HG03025 (cell line): ENCODE measurements around the gene SCG3.

Source experiments
- ATAC-seq: cut with Tn5 transposase; IDR thresholded peaks from one replicate; pipeline ENCODE4 v1.9.1; 2021; ENCODE audit warnings: mild to moderate bottlenecking, moderate library complexity; ENCODE audit not compliant: unreplicated experiment, low FRiP score

Gene SCG3

GRCh38 chr15:51677452-51677851 lies 3.9 kb upstream of the SCG3 start:
- no peak for ATAC-seq

- no peak for ATAC-seq
These were observed 3.2 kb upstream of the SCG3 start for GRCh38 chr15:51678096-51678495.

- ATAC-seq, result no peak
These were observed 982 bp upstream of the SCG3 start for GRCh38 chr15:51680321-51680720.

DNA sequence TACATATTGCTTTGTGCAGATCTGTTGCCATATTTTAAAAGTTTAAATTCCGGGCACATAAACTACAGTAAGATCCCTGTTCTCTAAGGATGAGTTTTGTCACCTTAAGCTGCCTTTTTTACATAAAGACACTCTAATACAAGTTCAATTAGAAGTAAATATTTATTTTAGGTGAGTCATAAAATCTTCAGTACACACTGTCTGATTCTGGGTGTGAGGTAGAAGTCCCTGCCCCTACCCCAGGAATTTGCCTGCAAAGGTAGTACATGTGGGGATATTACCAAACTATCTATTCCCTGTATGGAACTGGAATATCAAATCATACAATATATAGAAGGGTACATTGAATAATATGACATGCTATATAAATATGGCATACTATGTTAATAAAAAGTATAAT lies 6.3 kb downstream of the SCG3 start:
- no peak for ATAC-seq

DNA sequence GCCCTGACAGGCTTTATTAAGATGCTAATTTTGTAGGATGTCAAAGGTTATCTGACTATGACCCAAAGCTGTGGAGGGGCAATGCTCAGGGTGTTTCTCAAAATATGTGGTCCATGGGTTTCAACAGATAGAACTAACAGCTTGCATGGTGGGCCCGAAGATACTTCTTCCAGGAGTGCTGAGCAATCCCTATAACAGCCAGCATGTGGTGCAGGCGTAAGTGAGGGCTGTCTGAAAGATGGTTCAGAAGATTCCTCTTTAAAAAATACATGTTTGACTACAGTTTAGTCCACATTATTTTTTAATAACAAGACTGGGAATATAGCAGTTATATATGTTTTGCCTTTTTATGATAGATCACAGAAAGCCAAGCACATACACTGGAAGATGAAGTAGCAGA lies 7.6 kb downstream of the SCG3 start:
- no peak for ATAC-seq

DNA sequence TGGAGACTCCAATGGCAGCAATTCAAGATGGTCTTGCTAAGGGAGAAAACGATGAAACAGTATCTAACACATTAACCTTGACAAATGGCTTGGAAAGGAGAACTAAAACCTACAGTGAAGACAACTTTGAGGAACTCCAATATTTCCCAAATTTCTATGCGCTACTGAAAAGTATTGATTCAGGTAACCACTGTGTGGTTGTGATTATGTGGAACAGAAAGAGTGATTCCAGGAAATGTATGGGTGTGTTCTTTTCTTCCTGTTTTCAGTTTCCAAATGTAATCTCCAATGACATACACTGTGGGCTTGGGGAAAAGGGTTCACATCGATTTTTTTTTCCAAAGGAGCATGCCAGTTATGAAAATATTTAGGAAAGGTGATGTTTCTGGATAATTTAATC lies 10.9 kb downstream of the SCG3 start:
- ATAC-seq, result no peak

DNA sequence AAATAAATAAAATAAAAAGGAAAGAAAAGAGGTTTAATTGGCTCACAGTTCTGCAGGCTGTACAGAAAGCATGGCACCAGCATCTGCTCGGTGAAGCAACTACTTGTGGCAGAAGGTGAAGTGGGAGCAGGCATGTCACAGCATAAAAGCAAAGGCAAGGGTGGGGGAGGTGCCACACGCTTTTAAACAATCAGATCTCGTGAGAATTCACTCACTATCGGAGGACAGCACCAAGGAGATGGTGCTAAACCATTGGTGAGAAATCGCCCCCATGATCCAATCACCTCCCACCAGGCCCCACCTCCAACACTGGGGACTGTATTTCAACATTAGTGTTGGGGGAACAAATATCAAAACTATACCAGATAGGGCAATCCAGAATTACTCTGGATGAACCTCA lies 15.3 kb downstream of the SCG3 start:
- no peak for ATAC-seq

DNA sequence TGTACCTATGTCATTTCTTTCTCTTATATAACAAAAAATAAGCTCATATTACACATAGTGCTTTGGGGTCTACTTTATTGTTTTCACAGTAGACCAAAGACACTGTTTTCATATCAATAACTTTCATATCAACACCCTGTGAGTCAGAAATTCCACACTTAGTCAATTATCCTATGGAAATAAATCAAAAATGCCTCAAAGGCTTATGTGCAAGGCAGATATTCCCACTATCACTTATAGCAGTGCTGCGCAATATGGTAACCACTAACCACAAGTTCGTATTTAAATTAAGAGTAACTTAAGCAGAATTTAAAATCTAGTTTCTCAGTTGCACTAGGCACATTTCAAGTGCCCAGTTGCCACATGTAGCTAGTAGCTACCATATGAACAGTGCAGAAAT lies 15.9 kb downstream of the SCG3 start:
- ATAC-seq, result no peak

DNA sequence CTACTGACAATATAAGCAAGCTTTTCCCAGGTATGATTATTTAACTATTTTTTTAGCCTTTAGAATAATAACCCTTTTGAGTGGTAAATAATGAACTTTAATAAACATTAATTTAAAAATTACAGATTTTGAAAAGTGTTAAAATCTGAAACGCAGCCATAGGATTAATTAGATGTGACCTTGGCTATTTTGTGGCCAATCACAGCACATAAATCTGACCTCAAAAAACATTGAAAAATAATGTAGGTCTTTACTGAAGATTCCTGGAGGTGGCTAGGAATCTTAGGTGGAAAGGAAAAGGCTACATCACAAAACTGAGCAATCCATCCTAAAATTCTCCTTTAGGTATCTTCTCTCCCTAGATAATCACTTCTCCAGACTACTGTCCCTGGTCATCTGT lies 18.1 kb downstream of the SCG3 start:
- ATAC-seq, result no peak

GRCh38 chr15:51702710-51703109 lies 21.4 kb downstream of the SCG3 start:
- ATAC-seq, result no peak

GRCh38 chr15:51706291-51706690 lies 25.0 kb downstream of the SCG3 start:
- ATAC-seq, result no peak

GRCh38 chr15:51706926-51707608 lies 25.8 kb downstream of the SCG3 start:
- ATAC-seq, result no peak

GRCh38 chr15:51708013-51708412 lies 26.7 kb downstream of the SCG3 start:
- no peak for ATAC-seq

GRCh38 chr15:51709031-51709430 lies 27.7 kb downstream of the SCG3 start:
- no peak for ATAC-seq

DNA sequence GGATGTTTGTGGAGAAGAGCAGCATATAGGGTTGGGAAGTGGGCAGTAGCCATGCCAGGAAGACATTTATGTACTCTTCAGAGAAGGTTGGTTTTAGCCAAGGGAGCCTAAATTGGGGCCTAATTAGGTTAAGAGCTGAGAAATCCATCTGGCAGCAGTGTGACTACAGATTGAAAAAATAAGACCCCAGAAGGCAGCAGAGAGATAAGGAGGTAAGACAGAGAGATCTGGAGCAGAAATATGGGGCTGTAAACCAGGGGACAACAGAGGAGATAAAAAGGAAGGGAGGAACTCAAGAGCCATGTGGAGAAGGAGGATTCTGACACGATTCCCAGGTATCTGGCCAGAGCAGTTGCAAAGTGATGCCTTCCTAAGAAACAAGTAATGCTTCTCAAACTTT lies 32.9 kb downstream of the SCG3 start:
- no peak for ATAC-seq

DNA sequence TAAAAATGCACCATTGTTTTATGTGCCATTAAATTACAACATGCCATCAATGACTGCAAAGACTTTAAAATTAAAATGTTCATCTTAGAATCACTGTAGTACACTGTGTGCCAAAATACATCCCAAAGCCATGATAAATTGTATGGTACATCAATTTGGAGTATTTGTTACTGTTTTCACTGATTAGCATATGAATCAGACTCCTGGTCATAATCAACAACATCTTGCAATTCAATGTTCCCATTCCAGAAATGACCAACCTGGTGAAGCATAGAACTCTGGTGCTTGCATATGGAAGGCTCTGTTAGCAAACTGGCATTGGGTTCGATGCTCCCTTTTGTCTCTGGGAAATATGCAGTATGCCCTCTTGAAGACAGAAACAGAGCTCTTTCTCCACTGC lies 33.6 kb downstream of the SCG3 start:
- no peak for ATAC-seq

GRCh38 chr15:51718219-51718618 lies 36.9 kb downstream of the SCG3 start:
- ATAC-seq, result no peak

DNA sequence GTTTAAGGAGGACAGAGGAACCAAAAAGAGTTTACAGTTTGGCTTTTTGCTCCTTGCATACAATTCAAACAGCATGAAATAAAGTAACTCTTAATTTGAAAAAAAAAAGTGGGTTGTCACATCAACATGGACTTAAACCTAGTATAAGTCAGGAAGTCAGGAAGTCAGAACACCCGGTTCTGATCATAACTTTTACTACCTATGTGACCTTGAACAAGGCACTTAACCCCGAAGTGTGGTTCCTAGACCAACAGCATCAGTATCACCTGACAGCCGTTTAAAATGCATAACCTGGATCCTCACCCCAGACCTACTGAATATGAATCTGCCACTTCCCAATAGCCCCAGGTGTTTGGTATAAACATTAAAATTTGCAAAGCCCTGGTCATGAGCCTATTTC lies 37.4 kb downstream of the SCG3 start:
- ATAC-seq, result no peak

DNA sequence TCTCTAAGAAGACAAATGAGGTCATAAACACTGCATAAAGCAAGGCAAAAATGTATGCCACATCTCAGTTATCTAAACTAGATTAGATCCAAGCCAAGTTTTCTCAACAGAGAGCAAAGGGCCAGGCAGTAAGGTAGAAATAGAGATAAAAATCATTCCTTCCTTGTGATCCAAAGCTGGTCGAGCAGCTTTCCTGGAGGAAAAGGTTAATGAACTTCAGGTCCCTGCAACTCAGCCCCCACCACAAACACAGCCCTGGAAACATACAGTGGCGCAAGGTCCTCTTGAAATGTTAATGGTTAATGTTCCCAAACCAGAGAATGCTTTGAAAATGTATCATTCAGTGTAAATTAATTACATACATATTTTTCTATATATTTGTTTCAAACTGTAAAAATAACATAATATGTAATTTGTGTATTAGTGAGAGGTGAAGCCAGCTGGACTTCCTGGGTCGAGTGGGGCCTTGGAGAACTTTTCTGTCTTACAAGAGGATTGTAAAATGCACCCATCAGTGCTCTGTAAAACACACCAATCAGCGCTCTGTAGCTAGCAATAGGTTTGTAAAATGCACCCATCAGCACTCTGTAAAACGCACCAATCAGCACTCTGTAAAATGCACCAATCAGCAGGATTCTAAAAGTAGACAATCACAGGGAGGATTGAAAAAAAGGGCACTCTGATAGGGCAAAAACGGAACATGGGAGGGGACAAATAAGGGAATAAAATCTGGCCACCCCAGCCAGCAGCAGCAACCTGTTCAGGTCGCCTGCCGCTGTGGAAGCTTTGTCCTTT lies 39.1 kb downstream of the SCG3 start:
- ATAC-seq, result no peak

DNA sequence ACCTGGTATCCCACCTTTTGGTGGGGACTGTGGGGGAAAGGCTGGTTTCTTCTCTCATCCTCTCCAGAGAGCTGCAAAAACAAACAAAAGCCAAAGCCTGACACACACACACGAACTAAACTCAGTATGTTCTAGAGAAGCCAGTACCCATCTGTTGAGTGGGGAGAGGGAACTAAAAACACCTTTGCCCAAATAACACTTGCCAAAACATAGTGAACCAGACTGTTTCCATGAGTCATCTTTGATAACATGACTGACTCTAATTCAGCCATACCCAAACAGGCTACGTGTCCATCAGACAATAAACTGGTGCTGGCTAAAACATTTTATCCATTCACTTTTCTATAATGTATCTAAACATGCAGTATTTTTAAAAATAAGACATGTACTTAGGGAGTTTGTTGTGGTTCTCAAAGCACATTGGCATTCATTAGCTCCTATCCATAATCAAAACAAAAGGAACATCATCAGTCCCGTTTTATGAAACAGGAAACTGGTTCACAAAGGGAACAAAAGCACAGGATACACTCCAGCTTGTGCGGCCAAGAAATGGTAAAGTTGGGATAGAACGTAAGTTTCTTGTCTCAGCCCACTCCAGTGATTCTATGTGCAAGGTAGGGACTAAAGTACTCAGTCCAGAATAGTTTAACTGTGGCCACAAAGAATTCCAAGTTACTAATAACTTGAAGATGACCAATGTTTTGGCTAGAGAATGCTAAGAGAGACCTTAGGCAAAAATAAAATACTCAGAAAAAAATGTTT lies 40.1 kb downstream of the SCG3 start:
- no peak for ATAC-seq

- no peak for ATAC-seq
These were observed 42.9 kb downstream of the SCG3 start for GRCh38 chr15:51724199-51724598.

DNA sequence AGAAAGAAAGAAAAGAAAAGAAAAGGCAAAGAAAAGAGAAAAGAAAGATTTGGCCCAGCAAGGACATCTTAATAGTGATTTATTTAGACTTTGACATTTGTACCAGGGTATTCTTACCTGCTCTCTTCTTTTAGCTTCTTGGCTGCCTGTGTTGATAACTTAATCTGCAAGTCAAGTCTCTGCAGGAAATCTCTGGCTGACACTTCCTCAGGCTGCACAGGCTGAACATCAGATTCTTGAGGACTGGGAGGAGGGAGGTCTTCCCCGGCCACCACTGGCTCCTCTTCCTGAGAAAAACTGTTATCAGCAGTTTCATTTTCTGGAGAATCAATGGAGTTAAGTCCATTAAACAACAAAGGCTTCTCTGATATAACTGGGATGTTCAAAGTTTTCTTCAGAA lies 43.4 kb downstream of the SCG3 start:
- no peak for ATAC-seq
